ENCODE measurements around the gene OR51A7. TPM values are rescaled to one million over a fixed set of nuclear protein-coding genes. Genes with fewer than 3 reads are reported as not detected.

Gene OR51A7
- total and polyA plus RNA-seq, 9 of the 15 experiments (the other 6 are each of a cell fraction or from before 2014, with no cell fraction given): not detected

DNA sequence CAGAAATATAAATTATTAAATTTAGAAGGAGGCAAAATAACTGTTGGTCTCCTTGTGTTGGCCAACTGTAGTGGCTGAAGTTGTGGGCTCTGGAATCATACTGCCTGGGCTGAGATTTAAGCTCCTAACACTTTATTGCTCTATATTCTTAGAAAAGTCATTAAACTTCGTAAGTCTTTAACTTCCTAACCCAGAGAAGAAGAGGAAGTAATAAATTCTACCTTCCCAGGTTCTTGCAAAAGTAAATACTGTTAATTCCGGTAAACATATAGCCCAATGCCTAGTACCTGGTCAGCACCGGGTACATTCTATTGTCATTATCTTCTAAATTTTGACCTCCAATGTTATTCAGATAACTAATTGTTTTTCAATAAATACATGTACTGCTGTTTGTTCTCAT lies 17.4 kb upstream of the OR51A7 start:
- H3K27ac ChIP-seq (ENCODE audit: extremely low read depth, low read depth, low read length): no peak overlapping the region
- CTCF ChIA-PET (ENCODE audit: low intra/inter-chr PET ratio): no interaction called here
- no peak overlapping the region for H3K4me2 ChIP-seq (ENCODE audit: insufficient read depth, low read length)
- H4K20me1 ChIP-seq (replicated peaks; ENCODE audit: control insufficient read depth, insufficient read depth, low read length): no peaks in the 10 kb centered on the region
- intact Hi-C loops (cut with micrococcal nuclease): no loop called here
- ATAC-seq (no peak), DNase-seq (ENCODE audit: extremely low read depth in 1 of 4, low spot score in 3 of 4) (no peak), FAIRE-seq (no peak)
- no peaks in the 10 kb centered on the region for H3K36me3 ChIP-seq (ENCODE audit: control insufficient read depth, insufficient read depth, low read length)
- H2AFZ ChIP-seq (ENCODE audit: low read depth, low read length): no peak overlapping the region
- H3K9me1 ChIP-seq (ENCODE audit: control insufficient read depth, insufficient read depth, low read length): no peaks in the 10 kb centered on the region
- no TSS peak for BruUV-seq (replicated peaks)
- no peak overlapping the region for H3K9ac ChIP-seq (ENCODE audit: insufficient read depth in 1 of 2, low read depth in 2 of 2, low read length in 2 of 2)
- peaks cover 4 to 21% of the 10 kb centered on the region in 2 experiments; a peak in 4 of 5 replicates for H3K4me1 ChIP-seq (replicated peaks in 1 of 2; ENCODE audit: control insufficient read depth in 2 of 2, insufficient read depth in 2 of 2, low read length in 2 of 2)
- H3K79me2 ChIP-seq (ENCODE audit: control insufficient read depth, insufficient read depth, low read length): no peaks in the 10 kb centered on the region
- H3K4me3 ChIP-seq: no peak overlapping the region
- WGBS (ENCODE audit: insufficient coverage, low coverage, missing lambda C conversion rate): 25% methylated on average over 3 of the region's 3 CpGs
- no peaks in the 10 kb centered on the region for H3K27me3 ChIP-seq (ENCODE audit: control insufficient read depth in 2 of 2, insufficient read depth in 2 of 2, low read length in 2 of 2)
- in situ Hi-C loops (cut with MboI): no loop called here
- no peaks in the 10 kb centered on the region for H3K9me3 ChIP-seq (replicated peaks; ENCODE audit: control insufficient read depth, insufficient read depth, low read depth, low read length)
- POLR2A ChIA-PET: no interaction called here
- TF ChIP-seq U2AF2 (optimal IDR thresholded peaks at IDR 0.05; ENCODE audit: low read depth, low read length) (no peak), BACH1 (tag; IDR thresholded peaks at IDR 0.05) (no peak), FIP1L1 (IDR thresholded peaks at IDR 0.05; ENCODE audit: low read depth, low read length, poor library complexity, severe bottlenecking) (no peak), NR2C2 (CRISPR knock-in tag; IDR thresholded peaks at IDR 0.05) (no peak), NR2C2 (tag; IDR thresholded peaks at IDR 0.05) (no peak), NFIX (CRISPR knock-in tag; IDR thresholded peaks at IDR 0.05; ENCODE audit: low read depth) (no peak), ZBED1 (IDR thresholded peaks at IDR 0.05) (no peak), MCM2 (IDR thresholded peaks at IDR 0.05; ENCODE audit: low read depth) (no peak), ZNF75A (CRISPR knock-in tag; IDR thresholded peaks at IDR 0.05) (no peak), ZNF644 (tag; IDR thresholded peaks at IDR 0.05; ENCODE audit: low read depth) (no peak), ELF1 (tag; IDR thresholded peaks at IDR 0.05) (no peak), POLR2B (IDR thresholded peaks at IDR 0.05; ENCODE audit: low read depth, partially characterized antibody) (no peak)
- TF ChIP-seq, protein P1, sequence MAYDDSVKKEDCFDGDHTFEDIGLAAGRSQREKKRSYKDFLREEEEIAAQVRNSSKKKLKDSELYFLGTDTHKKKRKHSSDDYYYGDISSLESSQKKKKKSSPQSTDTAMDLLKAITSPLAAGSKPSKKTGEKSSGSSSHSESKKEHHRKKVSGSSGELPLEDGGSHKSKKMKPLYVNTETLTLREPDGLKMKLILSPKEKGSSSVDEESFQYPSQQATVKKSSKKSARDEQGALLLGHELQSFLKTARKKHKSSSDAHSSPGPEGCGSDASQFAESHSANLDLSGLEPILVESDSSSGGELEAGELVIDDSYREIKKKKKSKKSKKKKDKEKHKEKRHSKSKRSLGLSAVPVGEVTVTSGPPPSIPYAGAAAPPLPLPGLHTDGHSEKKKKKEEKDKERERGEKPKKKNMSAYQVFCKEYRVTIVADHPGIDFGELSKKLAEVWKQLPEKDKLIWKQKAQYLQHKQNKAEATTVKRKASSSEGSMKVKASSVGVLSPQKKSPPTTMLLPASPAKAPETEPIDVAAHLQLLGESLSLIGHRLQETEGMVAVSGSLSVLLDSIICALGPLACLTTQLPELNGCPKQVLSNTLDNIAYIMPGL (CRISPR knock-in tag; IDR thresholded peaks at IDR 0.05): no peak
- TF ChIP-seq, protein P2, sequence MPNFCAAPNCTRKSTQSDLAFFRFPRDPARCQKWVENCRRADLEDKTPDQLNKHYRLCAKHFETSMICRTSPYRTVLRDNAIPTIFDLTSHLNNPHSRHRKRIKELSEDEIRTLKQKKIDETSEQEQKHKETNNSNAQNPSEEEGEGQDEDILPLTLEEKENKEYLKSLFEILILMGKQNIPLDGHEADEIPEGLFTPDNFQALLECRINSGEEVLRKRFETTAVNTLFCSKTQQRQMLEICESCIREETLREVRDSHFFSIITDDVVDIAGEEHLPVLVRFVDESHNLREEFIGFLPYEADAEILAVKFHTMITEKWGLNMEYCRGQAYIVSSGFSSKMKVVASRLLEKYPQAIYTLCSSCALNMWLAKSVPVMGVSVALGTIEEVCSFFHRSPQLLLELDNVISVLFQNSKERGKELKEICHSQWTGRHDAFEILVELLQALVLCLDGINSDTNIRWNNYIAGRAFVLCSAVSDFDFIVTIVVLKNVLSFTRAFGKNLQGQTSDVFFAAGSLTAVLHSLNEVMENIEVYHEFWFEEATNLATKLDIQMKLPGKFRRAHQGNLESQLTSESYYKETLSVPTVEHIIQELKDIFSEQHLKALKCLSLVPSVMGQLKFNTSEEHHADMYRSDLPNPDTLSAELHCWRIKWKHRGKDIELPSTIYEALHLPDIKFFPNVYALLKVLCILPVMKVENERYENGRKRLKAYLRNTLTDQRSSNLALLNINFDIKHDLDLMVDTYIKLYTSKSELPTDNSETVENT (CRISPR knock-in tag; IDR thresholded peaks at IDR 0.05): no peak
- TF ChIP-seq, protein P3, sequence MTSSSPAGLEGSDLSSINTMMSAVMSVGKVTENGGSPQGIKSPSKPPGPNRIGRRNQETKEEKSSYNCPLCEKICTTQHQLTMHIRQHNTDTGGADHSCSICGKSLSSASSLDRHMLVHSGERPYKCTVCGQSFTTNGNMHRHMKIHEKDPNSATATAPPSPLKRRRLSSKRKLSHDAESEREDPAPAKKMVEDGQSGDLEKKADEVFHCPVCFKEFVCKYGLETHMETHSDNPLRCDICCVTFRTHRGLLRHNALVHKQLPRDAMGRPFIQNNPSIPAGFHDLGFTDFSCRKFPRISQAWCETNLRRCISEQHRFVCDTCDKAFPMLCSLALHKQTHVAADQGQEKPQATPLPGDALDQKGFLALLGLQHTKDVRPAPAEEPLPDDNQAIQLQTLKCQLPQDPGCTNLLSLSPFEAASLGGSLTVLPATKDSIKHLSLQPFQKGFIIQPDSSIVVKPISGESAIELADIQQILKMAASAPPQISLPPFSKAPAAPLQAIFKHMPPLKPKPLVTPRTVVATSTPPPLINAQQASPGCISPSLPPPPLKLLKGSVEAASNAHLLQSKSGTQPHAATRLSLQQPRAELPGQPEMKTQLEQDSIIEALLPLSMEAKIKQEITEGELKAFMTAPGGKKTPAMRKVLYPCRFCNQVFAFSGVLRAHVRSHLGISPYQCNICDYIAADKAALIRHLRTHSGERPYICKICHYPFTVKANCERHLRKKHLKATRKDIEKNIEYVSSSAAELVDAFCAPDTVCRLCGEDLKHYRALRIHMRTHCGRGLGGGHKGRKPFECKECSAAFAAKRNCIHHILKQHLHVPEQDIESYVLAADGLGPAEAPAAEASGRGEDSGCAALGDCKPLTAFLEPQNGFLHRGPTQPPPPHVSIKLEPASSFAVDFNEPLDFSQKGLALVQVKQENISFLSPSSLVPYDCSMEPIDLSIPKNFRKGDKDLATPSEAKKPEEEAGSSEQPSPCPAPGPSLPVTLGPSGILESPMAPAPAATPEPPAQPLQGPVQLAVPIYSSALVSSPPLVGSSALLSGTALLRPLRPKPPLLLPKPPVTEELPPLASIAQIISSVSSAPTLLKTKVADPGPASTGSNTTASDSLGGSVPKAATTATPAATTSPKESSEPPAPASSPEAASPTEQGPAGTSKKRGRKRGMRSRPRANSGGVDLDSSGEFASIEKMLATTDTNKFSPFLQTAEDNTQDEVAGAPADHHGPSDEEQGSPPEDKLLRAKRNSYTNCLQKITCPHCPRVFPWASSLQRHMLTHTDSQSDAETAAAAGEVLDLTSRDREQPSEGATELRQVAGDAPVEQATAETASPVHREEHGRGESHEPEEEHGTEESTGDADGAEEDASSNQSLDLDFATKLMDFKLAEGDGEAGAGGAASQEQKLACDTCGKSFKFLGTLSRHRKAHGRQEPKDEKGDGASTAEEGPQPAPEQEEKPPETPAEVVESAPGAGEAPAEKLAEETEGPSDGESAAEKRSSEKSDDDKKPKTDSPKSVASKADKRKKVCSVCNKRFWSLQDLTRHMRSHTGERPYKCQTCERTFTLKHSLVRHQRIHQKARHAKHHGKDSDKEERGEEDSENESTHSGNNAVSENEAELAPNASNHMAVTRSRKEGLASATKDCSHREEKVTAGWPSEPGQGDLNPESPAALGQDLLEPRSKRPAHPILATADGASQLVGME (CRISPR knock-in tag; IDR thresholded peaks at IDR 0.05): no peak

All from K562 (cell line).